ENCODE data around the gene PNPLA7. TPM values are rescaled to one million over a fixed set of nuclear protein-coding genes. Genes with fewer than 3 reads are reported as not detected.

PNPLA7 gene
- total RNA-seq, 2 experiments from 2014 or later: 1.5 to 10.2 TPM

DNA sequence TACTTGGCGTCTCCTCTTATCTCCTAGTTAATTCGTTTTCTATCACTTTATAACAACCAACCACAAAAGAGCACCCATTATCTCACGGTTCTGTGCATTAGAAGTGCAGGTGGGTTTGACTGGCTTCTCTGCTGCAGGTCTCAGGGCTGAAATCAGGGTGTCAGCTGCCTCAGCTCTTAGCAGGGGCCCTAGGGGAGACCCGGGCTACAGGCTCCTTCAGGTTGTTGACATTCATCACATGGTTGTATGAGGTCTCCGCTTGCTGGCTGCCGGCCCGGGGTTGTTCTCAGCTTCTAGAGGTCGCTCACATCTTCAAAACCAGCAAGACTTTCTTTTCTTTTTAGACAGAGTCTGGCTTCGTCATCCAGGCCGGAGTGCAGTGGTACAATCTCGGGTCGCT lies 43.0 kb upstream of the PNPLA7 start:
- peaks cover 13% of the 10 kb centered on the region for H3K4me1 ChIP-seq (ENCODE audit: insufficient read depth, low read length, poor library complexity, severe bottlenecking)
- H3K9me3 ChIP-seq (ENCODE audit: low read length): no peaks in the 10 kb centered on the region
- peaks cover 12% of the 10 kb centered on the region for H3K36me3 ChIP-seq (ENCODE audit: insufficient read depth, low read length)
- peaks cover 8% of the 10 kb centered on the region for H4K20me1 ChIP-seq (ENCODE audit: insufficient read depth, low read length)
- H3K4me3 ChIP-seq (ENCODE audit: low read depth, low read length, poor library complexity, severe bottlenecking): no peak overlapping the region
- no peak for DNase-seq (ENCODE audit: low spot score)
- H2AFZ ChIP-seq (ENCODE audit: low read length): no peak overlapping the region
- no peak overlapping the region for H3K4me2 ChIP-seq (ENCODE audit: low read length)
- no peaks in the 10 kb centered on the region for H3K9me2 ChIP-seq (ENCODE audit: insufficient read depth, low read length)
- POLR2A ChIA-PET: no interaction called here
- BruUV-seq (replicated peaks): no TSS peak
- peaks cover 15% of the 10 kb centered on the region; the same call in 1 of the 2 replicates for H3K79me2 ChIP-seq (ENCODE audit: insufficient read depth, low read depth, low read length)
- intact Hi-C loops (cut with micrococcal nuclease; ENCODE audit: unreplicated experiment): no loop called here
- TF ChIP-seq, protein P1, sequence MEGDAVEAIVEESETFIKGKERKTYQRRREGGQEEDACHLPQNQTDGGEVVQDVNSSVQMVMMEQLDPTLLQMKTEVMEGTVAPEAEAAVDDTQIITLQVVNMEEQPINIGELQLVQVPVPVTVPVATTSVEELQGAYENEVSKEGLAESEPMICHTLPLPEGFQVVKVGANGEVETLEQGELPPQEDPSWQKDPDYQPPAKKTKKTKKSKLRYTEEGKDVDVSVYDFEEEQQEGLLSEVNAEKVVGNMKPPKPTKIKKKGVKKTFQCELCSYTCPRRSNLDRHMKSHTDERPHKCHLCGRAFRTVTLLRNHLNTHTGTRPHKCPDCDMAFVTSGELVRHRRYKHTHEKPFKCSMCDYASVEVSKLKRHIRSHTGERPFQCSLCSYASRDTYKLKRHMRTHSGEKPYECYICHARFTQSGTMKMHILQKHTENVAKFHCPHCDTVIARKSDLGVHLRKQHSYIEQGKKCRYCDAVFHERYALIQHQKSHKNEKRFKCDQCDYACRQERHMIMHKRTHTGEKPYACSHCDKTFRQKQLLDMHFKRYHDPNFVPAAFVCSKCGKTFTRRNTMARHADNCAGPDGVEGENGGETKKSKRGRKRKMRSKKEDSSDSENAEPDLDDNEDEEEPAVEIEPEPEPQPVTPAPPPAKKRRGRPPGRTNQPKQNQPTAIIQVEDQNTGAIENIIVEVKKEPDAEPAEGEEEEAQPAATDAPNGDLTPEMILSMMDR (conservative IDR thresholded peaks at IDR 0.05; ENCODE audit: low read length): no peak
- no peak for TF ChIP-seq EZH2phosphoT487 (IDR thresholded peaks at IDR 0.05; ENCODE audit: borderline replicate concordance, low read depth, low read length)
- H3K27ac ChIP-seq (ENCODE audit: low read depth, low read length, poor library complexity, severe bottlenecking): no peak overlapping the region
- CTCF ChIA-PET (ENCODE audit: unreplicated experiment): no interaction called here

DNA sequence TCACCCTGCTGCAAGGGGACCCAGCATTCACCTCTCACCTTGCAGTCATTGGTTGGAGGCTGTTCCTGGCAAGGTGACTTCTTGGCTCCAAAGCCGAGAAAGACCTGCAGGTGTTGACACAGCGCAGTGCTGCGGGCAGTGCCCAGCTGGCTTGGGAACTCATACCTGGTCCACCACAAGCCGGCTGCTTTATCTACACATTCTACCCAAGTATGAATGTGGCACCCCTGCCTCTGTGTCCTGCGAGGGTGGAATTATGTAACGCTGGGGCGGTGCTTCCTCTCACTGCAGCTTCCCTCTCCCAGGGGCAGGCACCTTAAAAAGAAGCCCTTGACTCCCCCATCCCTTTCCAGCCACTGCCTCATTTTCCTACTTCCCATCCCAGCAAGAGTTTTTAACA lies 42.6 kb upstream of the PNPLA7 start:
- ChIA-PET POLR2A (no interaction called here), CTCF (ENCODE audit: unreplicated experiment) (no interaction called here)
- Histone ChIP-seq H3K79me2 (ENCODE audit: insufficient read depth, low read depth, low read length) (peaks cover 15% of the 10 kb centered on the region; the same call in 1 of the 2 replicates), H3K36me3 (ENCODE audit: insufficient read depth, low read length) (peaks cover 16% of the 10 kb centered on the region), H4K20me1 (ENCODE audit: insufficient read depth, low read length) (peaks cover 8% of the 10 kb centered on the region), H3K4me1 (ENCODE audit: insufficient read depth, low read length, poor library complexity, severe bottlenecking) (peaks cover 13% of the 10 kb centered on the region), H3K9me2 (ENCODE audit: insufficient read depth, low read length) (no peaks in the 10 kb centered on the region), H3K4me2 (ENCODE audit: low read length) (no peak overlapping the region), H3K9me3 (ENCODE audit: low read length) (no peaks in the 10 kb centered on the region), H3K4me3 (ENCODE audit: low read depth, low read length, poor library complexity, severe bottlenecking) (no peak overlapping the region), H3K27ac (ENCODE audit: low read depth, low read length, poor library complexity, severe bottlenecking) (no peak overlapping the region), H2AFZ (ENCODE audit: low read length) (no peak overlapping the region)
- DNase-seq (ENCODE audit: low spot score): no peak
- BruUV-seq (replicated peaks): no TSS peak
- intact Hi-C loops (cut with micrococcal nuclease; ENCODE audit: unreplicated experiment): no loop called here
- TF ChIP-seq, protein P1 (conservative IDR thresholded peaks at IDR 0.05; ENCODE audit: low read length): no peak
- TF ChIP-seq EZH2phosphoT487 (IDR thresholded peaks at IDR 0.05; ENCODE audit: borderline replicate concordance, low read depth, low read length): no peak
